GM19395 (cell line): ENCODE data around the gene ADARB2.

Experiments
- ATAC-seq: cut with Tn5 transposase; IDR thresholded peaks from one replicate; pipeline ENCODE4 v1.9.1; 2021; ENCODE audit warnings: mild to moderate bottlenecking, moderate library complexity; ENCODE audit not compliant: unreplicated experiment

Gene ADARB2

DNA sequence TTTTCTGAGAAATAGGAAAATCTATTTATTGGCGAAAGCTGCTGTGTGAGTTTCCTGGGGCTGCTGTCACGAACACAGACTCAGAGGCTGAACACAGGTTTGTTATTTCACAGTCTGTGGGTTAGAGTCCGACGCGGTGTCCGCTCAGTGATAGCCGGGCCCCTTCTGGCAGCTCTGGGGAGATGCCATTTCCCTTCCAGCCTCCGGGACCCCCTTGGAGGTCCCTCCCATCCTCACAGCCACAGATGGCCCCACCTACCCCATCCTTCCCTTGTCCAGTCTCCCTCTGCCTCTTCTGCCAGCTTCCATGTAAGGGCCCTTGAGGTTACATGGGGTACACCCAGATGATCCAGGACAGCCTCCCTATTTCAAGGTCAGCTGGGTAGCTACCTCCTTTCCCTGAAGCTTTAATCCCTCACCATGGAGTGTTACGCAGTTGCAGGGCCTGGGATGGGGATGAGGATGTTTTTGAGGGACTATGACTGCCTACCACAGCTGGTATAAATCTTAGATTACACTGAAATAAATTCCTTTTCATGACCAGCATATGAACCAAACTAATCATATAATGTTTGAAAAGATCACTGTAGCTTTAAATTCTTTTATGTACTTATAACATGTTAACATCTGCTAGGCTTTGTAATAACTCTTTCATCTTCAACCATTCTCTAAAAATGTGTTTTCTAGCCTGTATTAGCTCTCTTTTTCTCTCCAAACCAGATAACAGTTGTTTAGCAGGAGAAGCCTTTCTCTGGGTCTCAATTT lies 582.6 kb downstream of the ADARB2 start:
- ATAC-seq = no peak

DNA sequence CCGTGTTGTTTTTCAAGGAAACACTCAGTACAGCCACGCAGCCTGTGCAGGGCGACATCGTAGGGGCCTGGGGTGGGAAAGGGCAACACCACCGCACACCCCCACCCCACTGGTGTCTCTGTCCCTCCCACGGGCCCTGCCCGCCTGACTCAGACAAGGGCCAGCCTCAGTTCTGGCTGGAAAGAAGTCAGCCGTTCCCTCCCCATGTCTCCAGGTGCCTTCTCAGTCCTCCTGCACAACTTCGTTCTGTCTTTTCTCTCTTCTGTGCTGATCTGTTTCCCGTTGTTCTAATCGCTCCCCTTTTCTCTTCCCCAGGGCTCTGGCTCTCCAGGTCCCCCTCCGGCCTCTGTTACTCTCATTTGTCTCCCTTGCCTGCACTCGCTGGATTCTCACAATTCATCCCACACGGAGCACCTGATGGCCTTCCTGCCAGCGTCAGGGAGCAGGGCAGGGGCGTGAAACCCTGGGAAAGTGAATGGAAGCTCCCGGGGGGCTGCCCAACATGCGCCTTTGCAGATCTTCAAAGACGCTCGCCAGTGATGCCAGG lies 583.4 kb downstream of the ADARB2 start:
- ATAC-seq = no peak

DNA sequence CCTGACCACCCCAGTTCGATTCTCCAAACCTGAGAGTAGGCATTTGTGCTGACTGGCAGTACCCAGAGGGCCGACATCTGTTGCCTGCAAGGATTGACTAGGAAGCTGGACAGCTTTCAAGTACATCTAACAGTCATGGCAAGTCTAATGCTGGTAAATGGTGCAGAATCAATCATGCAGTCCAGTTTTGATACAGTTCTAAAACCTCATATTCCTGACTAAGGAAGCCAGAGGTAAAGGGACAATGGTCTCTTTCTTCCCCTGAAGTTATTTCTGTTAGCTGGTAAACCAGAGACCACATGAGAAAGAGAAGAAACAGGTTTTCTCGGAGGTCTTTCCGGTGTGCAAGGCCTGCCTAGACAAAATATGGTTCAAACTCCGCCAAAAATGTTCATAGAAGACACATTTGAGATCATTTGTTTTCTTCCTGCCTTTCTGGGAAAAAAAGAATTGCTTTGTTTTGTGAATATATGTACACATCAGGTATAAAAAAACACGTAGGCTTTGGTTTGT lies 584.0 kb downstream of the ADARB2 start:
- ATAC-seq = no peak

DNA sequence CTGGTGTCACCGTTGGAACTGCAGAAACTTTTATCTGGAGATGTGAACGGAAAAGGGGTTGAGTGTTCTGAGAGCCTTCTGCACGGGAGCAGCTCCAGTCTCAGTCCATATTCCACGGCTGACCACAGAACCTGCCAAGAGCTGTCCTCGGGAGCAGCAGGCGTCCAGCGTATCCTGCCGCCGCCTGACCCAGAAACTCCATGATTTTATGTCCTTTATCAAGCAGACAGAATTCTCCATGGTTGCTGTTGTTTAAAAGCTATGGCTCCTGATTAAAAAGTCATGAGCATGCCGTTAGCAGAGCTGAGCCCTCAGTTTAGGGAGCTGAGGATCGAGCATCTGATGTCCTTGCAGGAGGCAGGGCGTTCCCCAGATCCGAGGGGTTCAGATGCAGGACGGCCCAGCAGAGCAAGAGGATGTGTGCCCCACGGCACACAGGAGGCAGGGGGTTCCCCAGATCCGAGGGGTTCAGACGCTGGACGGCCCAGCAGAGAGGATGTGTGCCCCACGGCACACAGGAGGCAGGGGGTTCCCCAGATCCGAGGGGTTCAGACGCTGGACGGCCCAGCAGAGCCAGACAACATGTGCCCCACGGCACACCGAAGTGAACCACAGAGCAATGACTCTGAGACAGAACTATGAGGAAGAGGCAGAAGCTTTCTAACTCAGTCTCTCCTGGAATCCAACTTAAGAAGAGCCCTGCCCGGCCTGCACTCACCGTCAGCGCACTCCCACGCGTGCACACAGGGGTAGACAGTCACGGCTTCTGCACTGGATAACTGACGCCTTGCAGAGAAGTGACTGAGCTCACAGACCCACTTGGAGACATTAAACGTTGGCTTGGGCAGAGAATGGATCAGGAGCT lies 584.7 kb downstream of the ADARB2 start:
- no peak for ATAC-seq

DNA sequence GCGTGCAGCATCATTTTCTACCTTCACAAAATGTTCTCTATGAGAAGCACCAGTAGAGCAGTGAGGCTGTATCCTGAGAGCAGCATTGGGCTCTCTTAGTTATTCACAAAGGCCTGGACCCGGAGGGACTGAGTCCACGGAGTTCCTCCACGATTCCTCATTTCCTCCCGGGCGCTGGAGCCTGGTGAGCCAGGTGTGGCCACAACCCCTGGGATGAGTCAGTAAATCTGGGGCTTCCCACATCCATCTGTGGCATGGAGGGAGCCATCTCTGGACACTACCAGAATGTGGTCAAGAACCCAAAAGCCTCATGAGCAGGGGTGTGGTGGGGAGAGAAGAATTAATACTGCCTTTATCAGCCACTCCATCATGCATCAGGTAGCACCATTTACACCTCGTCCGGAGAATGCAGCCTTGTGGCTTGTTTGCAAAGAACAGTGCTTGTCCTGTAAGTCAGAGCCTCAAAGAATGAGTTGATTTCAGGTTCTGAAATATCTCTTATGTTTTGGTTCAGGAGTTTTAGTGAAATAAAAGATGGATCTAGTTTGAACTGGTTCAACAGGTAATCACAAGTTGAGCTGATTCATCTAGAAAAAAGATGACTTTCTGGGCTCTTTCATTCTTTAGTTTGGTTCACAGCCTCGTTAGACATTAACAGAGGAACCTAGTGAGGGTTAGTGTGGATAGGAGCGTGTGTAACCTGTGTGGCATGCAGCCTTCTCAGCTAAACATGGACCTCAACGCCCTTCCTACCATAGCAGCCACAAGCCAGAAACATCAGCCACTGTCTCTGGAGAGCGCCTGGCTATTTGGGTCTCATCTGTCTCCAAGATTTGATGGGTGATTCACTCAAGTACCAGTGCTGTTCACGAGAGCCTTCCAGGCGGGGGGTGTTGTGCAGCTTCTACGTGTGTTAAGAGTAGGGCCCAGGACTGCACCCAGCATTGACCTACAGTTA lies 586.0 kb downstream of the ADARB2 start:
- peak; percentile 67 for ATAC-seq

DNA sequence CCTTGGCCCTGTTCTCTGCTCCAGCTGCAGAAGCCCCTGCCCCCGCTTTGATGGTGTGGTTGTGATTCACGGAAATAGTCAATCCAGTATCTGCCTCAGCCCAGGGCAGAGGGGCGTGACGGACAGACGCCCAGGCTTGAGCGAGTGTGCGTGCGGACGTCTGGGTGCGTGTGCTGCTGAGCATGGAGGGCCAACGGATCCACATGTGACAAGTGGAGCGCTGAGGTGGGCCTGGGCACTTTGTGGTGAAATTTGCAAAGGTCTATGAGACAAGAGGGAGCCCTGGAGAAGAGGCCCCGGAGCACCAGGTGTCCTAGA lies 586.7 kb downstream of the ADARB2 start:
- no peak for ATAC-seq

DNA sequence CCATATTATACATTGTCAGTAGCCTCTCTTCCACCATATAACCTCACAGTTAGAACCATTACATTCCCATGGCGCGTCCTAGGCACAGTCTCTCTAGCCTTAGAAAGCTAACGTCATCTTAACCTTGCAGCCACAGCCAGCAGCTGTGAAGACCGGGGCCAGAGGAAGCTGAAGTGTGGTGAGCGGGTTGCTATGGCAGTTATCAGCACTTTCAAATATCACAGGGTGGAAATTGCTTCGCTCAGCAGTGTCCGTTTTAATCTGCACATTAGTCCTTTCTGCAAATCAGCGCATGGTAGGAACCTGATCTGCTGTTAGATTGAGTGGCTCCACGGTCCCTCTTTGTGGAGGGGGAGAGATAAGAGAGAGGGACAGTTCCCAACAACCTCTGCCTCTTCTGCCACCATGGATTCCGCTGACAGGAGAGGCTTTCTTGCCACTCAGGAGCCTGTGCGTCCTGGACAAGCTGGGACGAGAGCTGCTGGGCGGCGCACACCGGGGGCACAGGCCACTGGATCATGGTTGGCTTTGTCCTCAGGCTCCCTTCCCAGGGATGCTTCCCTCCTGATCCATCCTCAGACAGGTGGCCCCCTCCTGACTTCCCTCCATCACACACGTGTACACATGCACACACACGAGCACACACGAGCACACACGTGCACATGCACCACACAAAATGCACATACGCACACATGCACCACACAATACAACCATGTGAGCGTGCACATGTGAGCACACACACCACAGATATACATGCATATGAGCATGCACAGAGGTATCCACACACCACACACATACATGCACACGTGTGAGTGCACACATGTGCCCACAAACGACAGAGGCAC lies 587.3 kb downstream of the ADARB2 start:
- no peak for ATAC-seq

DNA sequence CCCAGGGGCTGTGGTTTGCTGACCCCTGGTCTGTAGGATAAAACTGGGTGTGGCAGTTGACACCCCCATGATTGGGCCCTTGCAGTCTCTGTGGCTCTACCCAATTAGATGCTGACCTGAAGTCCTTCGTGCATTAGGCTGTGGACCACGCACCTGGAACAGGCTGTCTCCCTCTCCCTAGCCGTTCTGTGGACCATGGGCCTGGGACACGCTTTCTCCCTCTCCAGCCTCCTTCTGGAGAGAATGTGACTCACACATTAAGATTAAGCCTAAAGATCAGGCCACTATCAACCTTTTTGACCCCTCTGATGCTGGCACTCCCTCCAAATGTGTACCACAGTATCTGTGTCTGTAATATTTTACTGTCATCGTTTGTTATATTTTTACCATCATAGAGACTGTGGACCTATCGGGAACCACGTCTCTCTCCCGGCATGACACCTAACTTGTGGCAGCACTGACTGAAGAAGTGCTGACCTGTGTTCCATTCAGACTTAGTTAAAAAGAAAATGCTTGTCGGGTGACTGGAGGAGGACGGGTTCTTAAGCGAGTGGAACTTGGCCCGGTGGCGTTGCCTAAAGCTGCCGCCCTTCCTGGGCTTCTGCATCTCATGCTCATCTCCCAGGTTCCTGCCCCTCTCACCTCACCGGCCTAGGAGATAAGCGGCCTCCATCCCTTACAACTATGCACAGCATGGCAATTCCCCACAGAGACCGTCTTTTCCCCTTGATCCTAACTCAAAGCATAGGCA lies 588.3 kb downstream of the ADARB2 start:
- ATAC-seq = no peak

DNA sequence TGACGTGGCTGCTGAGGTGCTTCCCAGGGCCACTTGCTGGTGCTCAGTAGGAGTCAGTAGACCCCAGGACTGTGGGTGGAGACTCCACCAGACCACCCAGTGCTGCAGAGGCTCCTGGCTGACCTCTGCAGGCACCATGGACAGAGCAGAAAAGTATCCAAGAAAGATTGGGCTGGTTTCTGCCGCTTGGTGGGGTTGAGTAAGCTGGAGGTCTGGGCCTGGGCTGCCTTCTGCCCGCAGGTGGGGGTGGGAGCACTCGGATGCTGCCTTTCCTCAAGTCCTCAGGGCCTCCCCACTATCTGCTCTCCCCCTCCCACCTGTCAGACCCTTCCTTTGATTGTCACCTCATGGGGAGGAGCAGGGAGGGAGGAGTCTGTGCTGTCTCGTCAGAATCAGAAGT lies 589.5 kb downstream of the ADARB2 start:
- ATAC-seq = no peak

DNA sequence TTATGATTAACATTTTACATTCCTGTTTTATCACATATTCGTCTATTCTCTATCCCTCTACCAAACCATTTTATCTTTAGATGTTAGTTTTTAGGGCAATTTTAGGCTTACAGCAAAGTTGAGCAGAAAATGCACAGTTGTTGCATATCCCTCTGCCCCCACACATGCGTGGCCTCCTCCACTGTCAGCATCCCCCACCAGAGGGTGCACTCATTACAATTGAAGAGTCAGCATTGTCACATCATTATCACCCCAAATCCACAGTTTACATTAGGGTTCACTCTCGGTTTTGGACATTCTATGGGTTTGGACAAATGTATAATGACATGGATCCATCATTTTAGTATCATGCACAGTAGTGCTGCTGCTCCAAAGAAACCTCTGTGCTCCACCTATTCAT lies 594.7 kb downstream of the ADARB2 start:
- ATAC-seq = no peak

DNA sequence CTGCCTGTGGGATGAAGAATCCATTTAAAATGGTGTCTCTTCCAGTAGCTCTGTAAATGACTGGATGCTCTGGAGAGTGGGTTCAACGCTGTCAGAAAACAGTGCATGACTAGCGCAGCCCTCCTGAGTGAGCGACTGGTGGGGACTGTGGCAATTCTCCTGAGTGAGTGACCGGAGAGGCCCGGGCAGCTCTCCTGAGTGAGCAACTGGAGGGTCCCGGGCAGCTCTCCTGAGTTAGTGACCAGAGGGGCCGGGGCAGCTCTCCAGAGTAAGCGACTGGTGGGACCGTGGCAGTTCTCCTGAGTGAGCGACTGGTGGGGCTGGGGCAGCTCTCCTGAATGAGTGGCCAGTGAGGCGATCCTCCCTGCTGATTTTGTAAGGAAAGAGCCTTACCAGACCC lies 595.6 kb downstream of the ADARB2 start:
- no peak for ATAC-seq

DNA sequence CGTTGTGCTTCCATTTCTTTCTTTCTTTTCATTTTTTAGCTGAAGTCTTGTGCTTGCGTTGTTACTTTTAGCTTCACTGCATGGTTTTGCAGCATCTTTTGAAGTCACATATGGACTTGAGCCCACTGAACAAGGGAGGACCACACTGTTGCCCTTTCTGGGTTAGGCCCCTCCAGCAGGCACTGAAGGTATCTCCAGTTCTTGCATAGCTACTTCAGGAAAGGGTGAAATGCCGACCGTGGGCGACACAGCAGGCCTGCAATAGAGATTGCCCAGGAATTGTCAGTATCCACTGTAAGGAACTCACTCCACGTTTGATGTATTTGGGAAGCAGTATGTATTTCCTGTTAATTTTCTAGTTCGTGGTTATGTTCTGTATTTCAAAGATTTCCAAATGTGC lies 596.1 kb downstream of the ADARB2 start:
- ATAC-seq = no peak

DNA sequence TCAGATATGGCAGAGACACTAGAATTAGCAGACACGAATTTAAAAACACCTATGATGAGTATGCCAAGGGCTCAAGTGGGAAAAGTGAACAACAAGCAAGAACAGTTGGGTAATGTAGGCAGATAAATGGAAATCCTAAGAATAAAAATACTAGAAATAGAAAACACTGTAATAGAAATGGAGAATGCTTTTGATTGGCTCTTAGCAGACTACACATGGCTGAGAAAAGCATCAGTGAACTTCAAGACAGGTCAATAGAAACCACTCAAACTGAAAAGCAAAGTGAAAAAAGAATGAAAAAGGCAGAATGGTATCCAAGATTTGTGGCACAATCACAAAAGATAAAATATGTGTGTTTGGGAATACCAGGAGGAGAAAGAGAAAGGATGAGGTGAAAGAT lies 598.8 kb downstream of the ADARB2 start:
- no peak for ATAC-seq

DNA sequence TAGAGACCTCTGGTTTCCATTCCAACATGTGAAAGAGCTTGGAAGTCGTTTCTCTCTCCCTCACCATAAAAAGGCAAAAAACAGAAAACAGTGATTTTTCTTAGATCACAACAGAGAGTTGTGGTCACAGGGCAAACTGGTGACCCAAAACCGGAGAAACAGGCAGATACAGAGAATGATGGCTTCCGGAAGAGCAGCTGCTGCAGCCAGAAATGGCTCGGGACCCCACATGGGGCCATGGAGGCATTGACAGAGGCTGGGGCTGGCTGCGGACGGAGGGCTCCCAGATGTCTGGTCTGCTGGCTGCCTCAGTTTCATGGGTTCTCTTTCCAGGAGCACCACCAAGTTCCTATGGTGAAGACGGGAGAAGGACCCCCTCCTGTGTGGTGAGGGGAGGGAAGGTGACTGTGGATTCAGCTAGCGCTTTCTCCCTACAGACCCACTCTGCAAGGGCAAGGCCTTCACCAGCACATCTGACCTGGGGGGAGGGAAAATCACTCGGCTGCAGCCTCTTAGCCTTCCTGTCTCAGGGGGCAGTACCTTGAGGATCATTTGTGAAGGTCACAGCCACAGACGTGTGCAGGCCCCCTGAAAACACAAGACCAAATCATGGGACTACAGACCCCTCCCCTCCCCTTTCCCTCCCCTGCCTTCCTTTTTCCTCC lies 599.7 kb downstream of the ADARB2 start:
- ATAC-seq = no peak

DNA sequence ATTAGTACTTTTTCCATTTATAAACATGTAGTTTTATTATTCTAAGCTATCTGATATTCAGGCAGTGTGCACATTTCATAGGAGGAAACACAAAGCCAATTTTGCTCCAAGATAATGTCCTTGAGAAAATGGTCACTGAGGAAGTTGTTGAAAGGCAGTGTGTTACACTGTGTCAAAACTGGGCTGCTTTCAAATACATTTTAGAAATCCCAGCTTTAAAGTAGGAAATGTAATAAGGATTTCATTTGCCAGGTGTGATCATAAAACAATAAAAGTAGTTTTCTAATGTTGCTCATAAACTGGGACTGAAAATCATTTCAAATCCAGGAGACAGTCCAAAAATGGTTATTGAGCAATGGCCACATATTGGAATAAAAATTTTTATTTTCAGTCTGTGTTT lies 601.1 kb downstream of the ADARB2 start:
- no peak for ATAC-seq

DNA sequence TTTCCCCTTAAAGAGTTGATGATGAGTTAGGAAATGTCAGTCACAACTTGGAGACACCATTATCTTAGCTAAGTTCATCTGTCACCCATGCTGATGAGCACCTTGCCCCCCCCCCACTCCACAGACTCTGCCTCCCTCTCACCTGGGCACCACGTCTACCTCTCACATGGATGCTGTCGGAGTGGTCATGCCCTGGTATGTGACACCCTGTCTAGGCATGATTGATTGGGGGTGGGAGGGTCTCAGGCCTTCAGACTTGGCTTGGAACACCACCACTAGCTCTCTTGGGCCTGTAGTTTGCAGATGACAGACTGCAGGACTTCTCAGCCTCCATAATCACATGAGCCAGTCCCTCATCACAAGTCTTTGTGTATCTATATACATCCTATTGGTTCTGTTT lies 603.2 kb downstream of the ADARB2 start:
- no peak for ATAC-seq

DNA sequence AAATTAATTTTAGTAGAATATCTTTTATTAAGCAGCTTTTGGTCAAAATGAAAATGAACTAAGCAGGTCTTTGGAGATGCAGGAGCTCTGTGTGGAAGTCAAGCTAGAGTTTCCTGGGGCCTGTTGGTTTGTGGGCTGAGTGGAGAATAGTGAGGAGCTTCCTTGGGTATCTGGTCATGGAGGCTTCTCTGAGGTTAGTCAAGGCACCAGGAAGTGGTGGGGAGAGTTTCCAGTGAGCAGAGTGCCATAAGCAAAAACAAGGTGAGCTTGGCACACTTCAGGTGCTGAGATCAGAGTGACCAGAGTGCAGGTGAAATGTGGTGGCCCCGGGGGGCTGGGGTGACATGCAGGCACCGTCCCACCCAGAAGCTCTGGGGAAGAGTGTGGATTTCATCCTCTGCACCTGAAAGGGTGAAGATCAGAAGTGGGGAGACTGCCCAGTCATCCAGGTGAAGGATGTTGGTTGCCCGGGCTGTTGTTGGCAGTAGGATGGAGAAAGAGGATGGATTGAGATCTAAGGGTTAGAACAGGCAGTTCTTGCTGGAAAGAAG lies 603.8 kb downstream of the ADARB2 start:
- no peak for ATAC-seq

DNA sequence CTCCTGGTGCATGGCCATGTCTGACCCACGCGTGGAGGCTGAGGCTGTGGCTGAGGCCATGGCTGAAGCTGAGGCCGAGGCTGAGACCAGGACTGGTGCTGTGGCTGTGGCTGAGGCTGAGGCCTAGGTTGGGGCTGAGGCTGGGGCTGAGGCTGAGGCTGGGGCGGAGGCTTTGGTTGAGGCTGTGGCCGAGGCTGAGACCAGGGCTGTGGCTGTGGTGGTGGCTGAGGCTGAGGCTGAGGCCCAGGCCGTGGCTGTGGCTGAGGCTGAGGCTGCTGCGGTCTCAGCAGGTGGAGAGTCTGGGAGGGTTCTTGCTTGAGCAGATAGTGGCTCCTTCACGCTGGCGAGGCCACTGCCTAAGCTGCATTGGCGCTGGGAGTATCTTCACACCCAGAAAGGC lies 604.7 kb downstream of the ADARB2 start:
- no peak for ATAC-seq
